Measurements from ENCODE around the gene C11orf68. TPM values are rescaled to one million over a fixed set of nuclear protein-coding genes. Genes with fewer than 3 reads are reported as not detected.

C11orf68 gene
- total RNA-seq, 2 experiments from 2014 or later, result 28.4 to 28.5 TPM

- H3K27ac Mint-ChIP-seq, result peak overlapping the region; percentile 93
- POLR2A ChIA-PET, result interaction anchor here (2.9 to 19.3 kb wide), 2 partner anchors 11 to 28 kb away, joined by 20 to 305 read pairs; partner anchors contain the start of genes CFL1 and MUS81
- no peak for ATAC-seq
- CTCF ChIA-PET, result interaction anchor here (0.8 to 19.5 kb wide), 6 partner anchors 7 to 123 kb away, joined by 3 to 584 read pairs (median 7); partner anchors contain the start of genes CCDC85B, CFL1, EFEMP2 and FIBP
- H3K4me3 Mint-ChIP-seq, result peak overlapping the region; percentile 93
- H3K27me3 Mint-ChIP-seq (ENCODE audit: low read depth), result no peaks in the 10 kb centered on the region
- H3K36me3 Mint-ChIP-seq (ENCODE audit: low read depth), result peaks cover 57% of the 10 kb centered on the region
- H3K4me1 Mint-ChIP-seq (ENCODE audit: low read depth), result peaks cover 92% of the 10 kb centered on the region
- no peaks in the 10 kb centered on the region for H3K9me3 Mint-ChIP-seq (ENCODE audit: insufficient read depth)
- DNase-seq, result no peak
Observed at GRCh38 chr11:65882120-65883057, 36.5 kb downstream of the C11orf68 start.

GRCh38 chr11:65880844-65881421, 37.9 kb downstream of the C11orf68 start:
- Mint-ChIP-seq H3K9me3 (ENCODE audit: insufficient read depth) (no peaks in the 10 kb centered on the region), H3K4me3 (peak overlapping the region; percentile 93), H3K27me3 (ENCODE audit: low read depth) (no peaks in the 10 kb centered on the region), H3K27ac (peak overlapping the region; percentile 93), H3K36me3 (ENCODE audit: low read depth) (peaks cover 48% of the 10 kb centered on the region), H3K4me1 (ENCODE audit: low read depth) (peaks cover 92% of the 10 kb centered on the region)
- CTCF ChIA-PET, result interaction anchor here (0.5 to 19.5 kb wide), 7 partner anchors 9 to 172 kb away, joined by 3 to 584 read pairs (median 7); partner anchors contain the start of genes CCDC85B, CFL1, EFEMP2 and FIBP
- DNase-seq, result no peak
- POLR2A ChIA-PET, result interaction anchor here (0.6 to 19.3 kb wide), 7 partner anchors 9 to 170 kb away, joined by 3 to 305 read pairs (median 3); partner anchors contain the start of genes CCDC85B, CFL1, FIBP and MUS81
- peak; percentile 6 for ATAC-seq

GRCh38 chr11:65880027-65880426, 38.8 kb downstream of the C11orf68 start:
- no peaks in the 10 kb centered on the region for H3K9me3 Mint-ChIP-seq (ENCODE audit: insufficient read depth)
- CTCF ChIA-PET, result interaction anchor here (0.6 to 19.5 kb wide), 3 partner anchors 10 to 1676 kb away, joined by 3 to 584 read pairs (median 44); partner anchors contain the start of genes CCDC85B, CFL1, EFEMP2 and FIBP
- H3K4me3 Mint-ChIP-seq, result peak overlapping the region; percentile 93
- H3K36me3 Mint-ChIP-seq (ENCODE audit: low read depth), result peaks cover 42% of the 10 kb centered on the region
- DNase-seq (no peak), ATAC-seq (no peak)
- H3K4me1 Mint-ChIP-seq (ENCODE audit: low read depth), result peaks cover 84% of the 10 kb centered on the region
- H3K27me3 Mint-ChIP-seq (ENCODE audit: low read depth), result no peaks in the 10 kb centered on the region
- POLR2A ChIA-PET, result interaction anchor here (1.2 to 19.3 kb wide), 5 partner anchors 9 to 26 kb away, joined by 3 to 305 read pairs (median 20); partner anchors contain the start of genes CCDC85B, CFL1, FIBP and MUS81
- H3K27ac Mint-ChIP-seq, result peak overlapping the region; percentile 93

- ATAC-seq (peak; percentile 80), DNase-seq (peak; percentile 79)
- POLR2A ChIA-PET, result interaction anchor here (1.2 to 19.3 kb wide), 5 partner anchors 9 to 25 kb away, joined by 3 to 305 read pairs (median 20); partner anchors contain the start of genes CCDC85B, CFL1, FIBP and MUS81
- peaks cover 80% of the 10 kb centered on the region for H3K4me1 Mint-ChIP-seq (ENCODE audit: low read depth)
- H3K4me3 Mint-ChIP-seq, result peak within 1 kb of the TSS; percentile 93
- CTCF ChIA-PET, result interaction anchor here (1.4 to 19.5 kb wide), 3 partner anchors 10 to 52 kb away, joined by 4 to 584 read pairs (median 44); partner anchors contain the start of genes CCDC85B, CFL1, EFEMP2 and FIBP
- no peaks in the 10 kb centered on the region for H3K9me3 Mint-ChIP-seq (ENCODE audit: insufficient read depth)
- H3K27ac Mint-ChIP-seq, result peak within 1 kb of the TSS; percentile 93
- H3K36me3 Mint-ChIP-seq (ENCODE audit: low read depth), result peaks cover 38% of the 10 kb centered on the region
- no peaks in the 10 kb centered on the region for H3K27me3 Mint-ChIP-seq (ENCODE audit: low read depth)
Observed at GRCh38 chr11:65879617-65880016, 39.2 kb downstream of the C11orf68 start, which contains the start of gene CTSW. Gene CTSW, plus strand, starts transcription at chr11:65879837. Its CDS starts 18 bp downstream, at chr11:65879855.

GRCh38 chr11:65873318-65874156, 45.3 kb downstream of the C11orf68 start:
- Mint-ChIP-seq H3K4me1 (ENCODE audit: low read depth) (peaks cover 67% of the 10 kb centered on the region), H3K4me3 (peak overlapping the region; percentile 83), H3K9me3 (ENCODE audit: insufficient read depth) (no peaks in the 10 kb centered on the region), H3K27me3 (ENCODE audit: low read depth) (peaks cover 5% of the 10 kb centered on the region), H3K27ac (peak overlapping the region; percentile 83), H3K36me3 (ENCODE audit: low read depth) (no peaks in the 10 kb centered on the region)
- POLR2A ChIA-PET, result interaction anchor here (0.8 to 6.6 kb wide), 7 partner anchors 11 to 30 kb away, joined by 3 to 143 read pairs (median 5); partner anchors contain the start of genes CCDC85B, CFL1, FIBP and MUS81
- ATAC-seq (peak; percentile 88), DNase-seq (peak; percentile 96)
- CTCF ChIA-PET, result interaction anchor here (1.2 to 18.4 kb wide), 3 partner anchors 12 to 162 kb away, joined by 4 to 584 read pairs (median 25); partner anchors contain the start of genes CCDC85B, CTSW, FIBP and KAT5

- ATAC-seq (no peak), DNase-seq (no peak)
- H3K27me3 Mint-ChIP-seq (ENCODE audit: low read depth), result peaks cover 5% of the 10 kb centered on the region
- peak within 1 kb of the TSS; percentile 83 for H3K4me3 Mint-ChIP-seq
- no peaks in the 10 kb centered on the region for H3K9me3 Mint-ChIP-seq (ENCODE audit: insufficient read depth)
- CTCF ChIA-PET, result interaction anchor here (2.0 to 18.4 kb wide), 3 partner anchors 12 to 13 kb away, joined by 25 to 584 read pairs (median 90); partner anchors contain the start of genes CCDC85B, CTSW, FIBP and MUS81
- POLR2A ChIA-PET, result interaction anchor here (0.8 to 6.6 kb wide), 7 partner anchors 8 to 31 kb away, joined by 3 to 143 read pairs (median 10); partner anchors contain the start of genes CCDC85B, CFL1, CTSW and FIBP
- peaks cover 60% of the 10 kb centered on the region for H3K4me1 Mint-ChIP-seq (ENCODE audit: low read depth)
- peak within 1 kb of the TSS; percentile 83 for H3K27ac Mint-ChIP-seq
- H3K36me3 Mint-ChIP-seq (ENCODE audit: low read depth), result peaks cover 2% of the 10 kb centered on the region
Observed at GRCh38 chr11:65872586-65873317, 46.1 kb downstream of the C11orf68 start, which contains the start of gene EFEMP2. Gene EFEMP2, minus strand, starts transcription at chr11:65872800. Its CDS starts 446 bp downstream, at chr11:65872354.

GRCh38 chr11:65871811-65872548, 46.9 kb downstream of the C11orf68 start:
- ATAC-seq (no peak), DNase-seq (no peak)
- Mint-ChIP-seq H3K9me3 (ENCODE audit: insufficient read depth) (no peaks in the 10 kb centered on the region), H3K36me3 (ENCODE audit: low read depth) (peaks cover 10% of the 10 kb centered on the region), H3K4me3 (peak overlapping the region; percentile 40), H3K4me1 (ENCODE audit: low read depth) (peaks cover 59% of the 10 kb centered on the region), H3K27me3 (ENCODE audit: low read depth) (peaks cover 5% of the 10 kb centered on the region), H3K27ac (peak overlapping the region; percentile 60)
- ChIA-PET POLR2A (interaction anchor here (0.8 to 6.6 kb wide), 8 partner anchors 9 to 396 kb away, joined by 3 to 143 read pairs (median 6); partner anchors contain the start of genes CCDC85B, CFL1, CTSW and KAT5), CTCF (interaction anchor here (1.6 to 18.4 kb wide), 3 partner anchors 12 to 160 kb away, joined by 3 to 584 read pairs (median 90); partner anchors contain the start of genes CCDC85B, CTSW, FIBP and KAT5)

- Mint-ChIP-seq H3K4me3 (no peak overlapping the region), H3K9me3 (ENCODE audit: insufficient read depth) (no peaks in the 10 kb centered on the region), H3K36me3 (ENCODE audit: low read depth) (peaks cover 15% of the 10 kb centered on the region), H3K27ac (peak overlapping the region; percentile 64), H3K27me3 (ENCODE audit: low read depth) (peaks cover 5% of the 10 kb centered on the region), H3K4me1 (ENCODE audit: low read depth) (peaks cover 52% of the 10 kb centered on the region)
- CTCF ChIA-PET, result interaction anchor here (1.6 to 18.4 kb wide), 3 partner anchors 11 to 159 kb away, joined by 3 to 584 read pairs (median 90); partner anchors contain the start of genes CCDC85B, CTSW, FIBP and KAT5
- no peak for ATAC-seq
- DNase-seq, result no peak
- POLR2A ChIA-PET, result interaction anchor here (0.7 to 6.6 kb wide), 9 partner anchors 10 to 397 kb away, joined by 3 to 143 read pairs (median 5); partner anchors contain the start of genes CCDC85B, CFL1, CTSW and KAT5
Observed at GRCh38 chr11:65870706-65871681, 47.9 kb downstream of the C11orf68 start.
